HFFc6 (cell line): ENCODE results near the gene AIFM3. TPM values are rescaled to one million over a fixed set of nuclear protein-coding genes. Genes with fewer than 3 reads are reported as not detected.

Experiments used
- DNase-seq: peaks from one replicate; pipeline ENCODE4 v3.0.0-alpha.2; 2018
- H3K27ac Mint-ChIP-seq: 2 replicates; pipeline ENCODE4 v1.8.0; 2020; ENCODE audit warnings: mild to moderate bottlenecking, mixed read lengths
- H3K27me3 Mint-ChIP-seq: 2 replicates; pipeline ENCODE4 v1.8.0; 2021; ENCODE audit warnings: mild to moderate bottlenecking, moderate library complexity, mixed read lengths; ENCODE audit not compliant: insufficient read depth
- H3K36me3 Mint-ChIP-seq: 2 replicates; pipeline ENCODE4 v1.8.0; 2021; ENCODE audit warnings: low read depth, mixed read lengths
- H3K4me1 Mint-ChIP-seq: 2 replicates; pipeline ENCODE4 v1.8.0; 2020; ENCODE audit warnings: low read depth, mixed read lengths
- H3K4me3 Mint-ChIP-seq: 2 replicates; pipeline ENCODE4 v1.8.0; 2020; ENCODE audit warnings: mild to moderate bottlenecking, moderate library complexity, mixed read lengths
- H3K9me3 Mint-ChIP-seq: 2 replicates; pipeline ENCODE4 v1.8.0; 2020; ENCODE audit warnings: mild to moderate bottlenecking, mixed read lengths
- total RNA-seq, 6 experiments: library from RNA; stranded (reverse); fragmentation: NEBNext Ultra II Directional; extraction: Animal tissue kit (Norgen Biotek cat#: 25700); gene quantifications; 2 replicates in 1 of 6; 3 replicates in 5 of 6; pipeline ENCODE4 v1.2.3, GENCODE V29; 2021
- TF ChIP-seq, protein P1 (sequence below): fragments of 200-600 bp; sonication (generic); IDR thresholded peaks from 2 replicates; pipeline ENCODE4 v1.5.0; 2021; ENCODE audit warnings: antibody characterized with exemption, mild to moderate bottlenecking

AIFM3 gene
- total RNA-seq, 6 experiments from 2014 or later = 0.15 to 0.51 (median 0.31) TPM; not detected in 3

DNA sequence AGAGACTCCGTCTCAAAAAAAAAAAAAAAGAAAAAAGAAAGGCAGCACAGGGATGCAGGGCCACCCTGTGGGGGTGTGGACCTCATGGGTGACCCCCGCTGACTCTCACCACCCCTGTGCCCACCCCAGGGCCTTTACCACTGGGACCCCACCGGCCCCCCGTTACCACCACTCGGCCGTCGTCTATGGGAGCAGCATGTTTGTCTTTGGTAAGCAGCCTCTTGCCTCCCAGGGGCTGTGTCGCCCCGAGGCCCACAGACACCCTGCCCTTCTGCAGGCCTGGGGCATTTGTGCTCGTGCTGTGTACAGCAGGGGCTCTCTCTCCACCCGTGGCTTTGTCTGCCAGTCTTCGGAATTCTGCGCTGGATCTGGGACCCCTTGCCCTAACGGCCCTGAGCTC is 20.3 kb downstream of the AIFM3 start:
- Mint-ChIP-seq H3K4me3 (no peak overlapping the region), H3K36me3 (peaks cover 17% of the 10 kb centered on the region), H3K9me3 (no peaks in the 10 kb centered on the region), H3K27me3 (no peaks in the 10 kb centered on the region; the same call in 1 of the 2 replicates), H3K27ac (no peak overlapping the region), H3K4me1 (peaks cover 14% of the 10 kb centered on the region)
- DNase-seq = no peak
- TF ChIP-seq, protein P1, sequence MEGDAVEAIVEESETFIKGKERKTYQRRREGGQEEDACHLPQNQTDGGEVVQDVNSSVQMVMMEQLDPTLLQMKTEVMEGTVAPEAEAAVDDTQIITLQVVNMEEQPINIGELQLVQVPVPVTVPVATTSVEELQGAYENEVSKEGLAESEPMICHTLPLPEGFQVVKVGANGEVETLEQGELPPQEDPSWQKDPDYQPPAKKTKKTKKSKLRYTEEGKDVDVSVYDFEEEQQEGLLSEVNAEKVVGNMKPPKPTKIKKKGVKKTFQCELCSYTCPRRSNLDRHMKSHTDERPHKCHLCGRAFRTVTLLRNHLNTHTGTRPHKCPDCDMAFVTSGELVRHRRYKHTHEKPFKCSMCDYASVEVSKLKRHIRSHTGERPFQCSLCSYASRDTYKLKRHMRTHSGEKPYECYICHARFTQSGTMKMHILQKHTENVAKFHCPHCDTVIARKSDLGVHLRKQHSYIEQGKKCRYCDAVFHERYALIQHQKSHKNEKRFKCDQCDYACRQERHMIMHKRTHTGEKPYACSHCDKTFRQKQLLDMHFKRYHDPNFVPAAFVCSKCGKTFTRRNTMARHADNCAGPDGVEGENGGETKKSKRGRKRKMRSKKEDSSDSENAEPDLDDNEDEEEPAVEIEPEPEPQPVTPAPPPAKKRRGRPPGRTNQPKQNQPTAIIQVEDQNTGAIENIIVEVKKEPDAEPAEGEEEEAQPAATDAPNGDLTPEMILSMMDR = no peak

DNA sequence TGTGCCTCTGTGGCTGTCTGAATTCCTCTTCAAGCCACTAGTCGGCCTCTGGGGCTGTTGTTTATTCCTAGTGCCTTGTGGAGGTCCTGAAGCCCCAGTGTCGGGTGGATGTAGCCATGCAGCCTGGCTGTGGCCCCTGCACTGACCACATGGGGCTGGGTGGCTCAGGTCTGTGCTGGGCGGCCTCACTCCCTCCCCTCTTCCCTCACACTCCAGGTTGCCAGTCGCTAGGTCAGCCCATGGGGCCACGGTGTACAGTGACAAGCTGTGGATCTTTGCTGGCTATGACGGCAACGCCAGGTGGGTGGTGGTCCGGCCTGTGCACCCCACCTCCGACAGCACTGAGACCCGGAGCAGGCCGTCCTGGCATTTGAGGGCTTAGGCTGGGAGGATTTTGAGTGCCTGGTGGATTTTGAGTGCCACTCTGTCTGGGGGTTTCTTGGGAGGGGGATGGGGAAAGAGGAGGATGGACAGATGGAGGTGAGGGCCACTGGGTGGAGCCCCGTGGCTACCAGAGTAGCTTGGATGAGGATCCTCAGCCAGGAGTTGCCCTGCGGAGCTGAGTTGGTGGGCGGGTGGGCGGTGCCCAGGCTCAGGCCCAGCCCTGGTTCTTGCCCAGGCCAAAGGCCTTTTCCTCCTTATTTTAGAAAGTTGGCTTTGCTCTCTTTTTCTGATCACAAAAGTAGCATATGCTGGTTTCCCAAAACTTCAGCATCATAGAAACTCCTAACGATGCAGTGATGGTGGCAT is 21.7 kb downstream of the AIFM3 start:
- Mint-ChIP-seq H3K36me3 (peaks cover 16% of the 10 kb centered on the region), H3K9me3 (no peaks in the 10 kb centered on the region), H3K4me3 (no peak overlapping the region), H3K4me1 (peaks cover 5% of the 10 kb centered on the region), H3K27ac (no peak overlapping the region), H3K27me3 (no peaks in the 10 kb centered on the region; the same call in 1 of the 2 replicates)
- TF ChIP-seq, protein P1 = no peak
- DNase-seq = no peak

GRCh38 chr22:20989323-20990138 is 22.5 kb downstream of the AIFM3 start:
- Mint-ChIP-seq H3K4me1 (no peaks in the 10 kb centered on the region), H3K27me3 (no peaks in the 10 kb centered on the region)

DNA sequence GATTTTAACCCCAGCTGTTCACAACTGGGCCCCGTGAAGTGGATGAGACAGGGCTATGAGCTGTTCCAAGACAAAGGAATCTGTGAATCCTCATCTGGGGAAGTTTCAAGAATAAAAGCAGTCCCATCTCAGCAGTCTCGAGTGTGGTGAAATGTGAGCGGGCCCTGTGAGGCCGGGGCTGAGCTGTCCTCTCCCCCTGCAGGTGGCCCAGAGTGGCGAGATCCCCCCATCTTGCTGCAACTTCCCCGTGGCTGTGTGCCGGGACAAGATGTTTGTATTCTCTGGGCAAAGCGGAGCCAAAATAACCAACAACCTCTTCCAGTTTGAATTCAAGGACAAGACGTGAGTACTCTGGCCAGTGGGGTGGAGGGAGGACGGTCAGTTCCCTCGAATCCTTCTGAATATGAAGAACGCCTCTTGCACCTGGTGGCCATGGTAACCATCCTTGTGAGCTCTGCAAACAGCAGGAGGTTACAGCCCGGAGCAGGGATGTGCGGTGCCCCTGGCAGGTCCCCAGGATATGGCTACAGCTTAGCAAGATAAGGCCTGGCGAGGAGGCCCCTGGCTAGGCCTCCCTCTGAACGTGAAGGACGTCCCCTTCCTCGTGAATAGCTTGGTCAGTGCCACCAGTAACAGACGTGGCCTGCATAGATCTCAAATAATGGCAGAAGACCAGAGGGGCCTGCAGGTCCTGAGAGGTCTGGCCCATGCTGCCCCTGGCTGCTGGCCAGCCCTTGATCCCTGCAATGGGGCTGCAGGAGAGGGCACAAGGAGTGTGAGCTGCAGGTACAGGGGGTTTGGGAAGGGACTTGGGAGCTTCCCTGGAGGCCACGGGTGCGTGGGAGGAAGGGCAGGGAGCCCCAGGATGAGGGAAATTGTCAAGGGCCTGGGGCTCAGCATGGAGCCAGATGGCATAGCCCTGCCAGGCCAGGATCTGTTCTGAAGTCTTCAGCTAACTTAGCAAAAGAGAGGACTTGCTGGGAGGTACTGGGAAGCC is 23.4 kb downstream of the AIFM3 start:
- H3K27me3 Mint-ChIP-seq = no peaks in the 10 kb centered on the region
- H3K36me3 Mint-ChIP-seq = peaks cover 11% of the 10 kb centered on the region; the same call in 1 of the 2 replicates
- DNase-seq = no peak
- no peak overlapping the region for H3K4me3 Mint-ChIP-seq
- H3K4me1 Mint-ChIP-seq = no peaks in the 10 kb centered on the region
- H3K9me3 Mint-ChIP-seq = no peaks in the 10 kb centered on the region
- TF ChIP-seq, protein P1 = no peak
- H3K27ac Mint-ChIP-seq = no peak overlapping the region

More at GRCh38 chr22:20989323-20990138, 22.5 kb downstream of the AIFM3 start:
- TF ChIP-seq, protein P1 = no peak
- no peak for DNase-seq
- Mint-ChIP-seq H3K9me3 (no peaks in the 10 kb centered on the region), H3K36me3 (peaks cover 11% of the 10 kb centered on the region; the same call in 1 of the 2 replicates), H3K27ac (no peak overlapping the region), H3K4me3 (no peak overlapping the region)
